GM21515 (cell line): ENCODE data around the gene FAM13A.
A peak's percentile ranks its signal among the peaks of the same experiment; 100 is the strongest.
"Not testable (repeated sequence)": the region's sequence is repeated elsewhere in the genome, so short reads cannot be mapped to it uniquely, and the experiment has no call there.

Experiments
- ATAC-seq: cut with Tn5 transposase; IDR thresholded peaks from one replicate; pipeline ENCODE4 v1.9.1; 2021; ENCODE audit not compliant: unreplicated experiment

Gene FAM13A

GRCh38 chr4:88908521-88908920, 148.5 kb downstream of the FAM13A start:
- no peak for ATAC-seq

- ATAC-seq: no peak
Measured at GRCh38 chr4:88908003-88908402, 149.0 kb downstream of the FAM13A start.

GRCh38 chr4:88907478-88907877, 149.5 kb downstream of the FAM13A start:
- no peak for ATAC-seq

GRCh38 chr4:88904240-88904639, 152.7 kb downstream of the FAM13A start:
- ATAC-seq: not testable (repeated sequence)

GRCh38 chr4:88900432-88900831, 156.6 kb downstream of the FAM13A start:
- no peak for ATAC-seq

GRCh38 chr4:88897752-88898151, 159.2 kb downstream of the FAM13A start:
- ATAC-seq: no peak

GRCh38 chr4:88897180-88897579, 159.8 kb downstream of the FAM13A start:
- ATAC-seq: no peak

GRCh38 chr4:88893961-88894360, 163.0 kb downstream of the FAM13A start:
- no peak for ATAC-seq

GRCh38 chr4:88892646-88893045, 164.3 kb downstream of the FAM13A start:
- no peak for ATAC-seq

GRCh38 chr4:88891636-88892035, 165.3 kb downstream of the FAM13A start:
- ATAC-seq: no peak

- not testable (repeated sequence) for ATAC-seq
Measured at GRCh38 chr4:88887409-88887808, 169.6 kb downstream of the FAM13A start.

- no peak for ATAC-seq
Measured at GRCh38 chr4:88881227-88881569, 175.8 kb downstream of the FAM13A start.

GRCh38 chr4:88880501-88881226, 176.3 kb downstream of the FAM13A start:
- ATAC-seq: no peak

- ATAC-seq: no peak
Measured at GRCh38 chr4:88879991-88880390, 177.0 kb downstream of the FAM13A start.

- no peak for ATAC-seq
Measured at GRCh38 chr4:88878642-88879041, 178.3 kb downstream of the FAM13A start.

- ATAC-seq: no peak
Measured at GRCh38 chr4:88870428-88870827, 186.6 kb downstream of the FAM13A start.

GRCh38 chr4:88868510-88868909, 188.5 kb downstream of the FAM13A start:
- no peak for ATAC-seq

- no peak for ATAC-seq
Measured at GRCh38 chr4:88866862-88867550, 190.0 kb downstream of the FAM13A start.

GRCh38 chr4:88865466-88865865, 191.5 kb downstream of the FAM13A start:
- ATAC-seq: no peak

- no peak for ATAC-seq
Measured at GRCh38 chr4:88865046-88865445, 191.9 kb downstream of the FAM13A start.

- no peak for ATAC-seq
Measured at GRCh38 chr4:88860586-88860985, 196.4 kb downstream of the FAM13A start.

- ATAC-seq: peak; percentile 18
Measured at GRCh38 chr4:88859191-88859812, 197.7 kb downstream of the FAM13A start.
